ENCODE measurements around the gene KRT40. TPM values are rescaled to one million over a fixed set of nuclear protein-coding genes. Genes with fewer than 3 reads are reported as not detected.

KRT40 gene
- total RNA-seq, 1 donor from 2014 or later = 0.16 TPM

GRCh38 chr17:40997361-40997760, 13.2 kb upstream of the KRT40 start:
- Mint-ChIP-seq H3K4me3 (no peak overlapping the region), H3K4me1 (peaks cover 11% of the 10 kb centered on the region), H3K27ac (no peak overlapping the region), H3K36me3 (no peaks in the 10 kb centered on the region), H3K9me3 (peaks cover 6% of the 10 kb centered on the region), H3K27me3 (ENCODE audit: low read depth) (no peaks in the 10 kb centered on the region)
- no peak for TF ChIP-seq CTCF (IDR thresholded peaks at IDR 0.05; ENCODE audit: unreplicated experiment)
- no peak for DNase-seq (ENCODE audit: low spot score in 2 of 2, unreplicated experiment in 2 of 2)

GRCh38 chr17:40996829-40997228, 12.7 kb upstream of the KRT40 start:
- no peak for TF ChIP-seq CTCF (IDR thresholded peaks at IDR 0.05; ENCODE audit: unreplicated experiment)
- Mint-ChIP-seq H3K9me3 (peaks cover 6% of the 10 kb centered on the region), H3K27ac (no peak overlapping the region), H3K4me3 (no peak overlapping the region), H3K36me3 (no peaks in the 10 kb centered on the region), H3K27me3 (ENCODE audit: low read depth) (no peaks in the 10 kb centered on the region), H3K4me1 (peaks cover 10% of the 10 kb centered on the region)
- no peak for DNase-seq (ENCODE audit: low spot score in 2 of 2, unreplicated experiment in 2 of 2)

- Mint-ChIP-seq H3K36me3 (no peaks in the 10 kb centered on the region), H3K4me1 (peaks cover 10% of the 10 kb centered on the region), H3K27me3 (ENCODE audit: low read depth) (no peaks in the 10 kb centered on the region), H3K4me3 (no peak overlapping the region), H3K27ac (no peak overlapping the region), H3K9me3 (peaks cover 8% of the 10 kb centered on the region)
- no peak for TF ChIP-seq CTCF (IDR thresholded peaks at IDR 0.05; ENCODE audit: unreplicated experiment)
- DNase-seq (ENCODE audit: low spot score in 2 of 2, unreplicated experiment in 2 of 2) = no peak
Measured at GRCh38 chr17:40995116-40995515, 11.0 kb upstream of the KRT40 start.

- Mint-ChIP-seq H3K27me3 (ENCODE audit: low read depth) (no peaks in the 10 kb centered on the region), H3K9me3 (peaks cover 8% of the 10 kb centered on the region), H3K36me3 (no peaks in the 10 kb centered on the region), H3K27ac (no peak within 1 kb of the TSS), H3K4me3 (no peak within 1 kb of the TSS), H3K4me1 (peaks cover 10% of the 10 kb centered on the region)
- no peak for TF ChIP-seq CTCF (IDR thresholded peaks at IDR 0.05; ENCODE audit: unreplicated experiment)
- no peak for DNase-seq (ENCODE audit: low spot score in 2 of 2, unreplicated experiment in 2 of 2)
Measured at GRCh38 chr17:40993839-40994238, 9.7 kb upstream of the KRT40 start, which contains the start of gene KRTAP3-3. TSS of gene KRTAP3-3 (minus strand) at chr17:40994164. CDS start at chr17:40994097, 67 bp downstream.

GRCh38 chr17:40993084-40993483, 9.0 kb upstream of the KRT40 start:
- Mint-ChIP-seq H3K9me3 (peaks cover 8% of the 10 kb centered on the region), H3K27me3 (ENCODE audit: low read depth) (no peaks in the 10 kb centered on the region), H3K4me3 (no peak overlapping the region), H3K27ac (no peak overlapping the region), H3K4me1 (peaks cover 10% of the 10 kb centered on the region), H3K36me3 (no peaks in the 10 kb centered on the region)
- TF ChIP-seq CTCF (IDR thresholded peaks at IDR 0.05; ENCODE audit: unreplicated experiment) = no peak
- DNase-seq (ENCODE audit: low spot score in 2 of 2, unreplicated experiment in 2 of 2) = no peak

- H3K36me3 Mint-ChIP-seq = no peaks in the 10 kb centered on the region
- H3K4me3 Mint-ChIP-seq = no peak overlapping the region
- no peak for DNase-seq (ENCODE audit: low spot score in 2 of 2, unreplicated experiment in 2 of 2)
- H3K9me3 Mint-ChIP-seq = peaks cover 8% of the 10 kb centered on the region
- no peak for TF ChIP-seq CTCF (IDR thresholded peaks at IDR 0.05; ENCODE audit: unreplicated experiment)
- no peak overlapping the region for H3K27ac Mint-ChIP-seq
- H3K4me1 Mint-ChIP-seq = peaks cover 10% of the 10 kb centered on the region
- no peaks in the 10 kb centered on the region for H3K27me3 Mint-ChIP-seq (ENCODE audit: low read depth)
Measured at GRCh38 chr17:40992666-40993065, 8.5 kb upstream of the KRT40 start.

Data from mesothelial cell of epicardium (in vitro differentiated cells).